ENCODE results near the gene MTHFD2L. TPM values are rescaled to one million over a fixed set of nuclear protein-coding genes. Genes with fewer than 3 reads are reported as not detected.
"Not testable (repeated sequence)": the region's sequence is repeated elsewhere in the genome, so short reads cannot be mapped to it uniquely, and the experiment has no call there.

Gene MTHFD2L
- total and polyA plus RNA-seq, 3 donors from 2014 or later: 14.8 to 44.1 (median 29.1) TPM

DNA sequence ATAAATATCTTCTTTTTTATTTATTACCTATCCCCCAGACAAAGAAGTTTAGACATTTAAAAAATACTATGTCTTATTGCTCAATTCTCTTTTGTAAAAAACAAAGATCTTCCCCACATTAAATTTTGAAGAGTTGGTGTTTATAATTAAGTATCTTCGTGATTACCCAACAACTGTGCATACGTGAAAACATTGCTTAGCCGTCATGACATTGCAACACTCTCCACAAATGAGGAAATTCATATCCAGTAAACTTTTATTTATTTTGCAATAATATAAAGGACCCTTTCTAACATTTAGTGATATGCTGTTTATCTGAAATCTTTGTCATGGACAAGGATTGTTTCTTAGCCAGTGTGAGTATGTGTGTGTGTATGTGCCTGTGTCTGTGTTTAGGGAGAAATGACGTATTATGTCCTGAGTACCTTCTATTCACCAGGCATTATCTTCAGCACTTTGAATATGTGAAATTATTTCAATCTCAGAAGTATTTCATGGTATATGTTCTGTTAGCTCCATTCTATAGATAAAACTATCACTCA lies 180.9 kb downstream of the MTHFD2L start:
- WGBS, 2 donors: 78 to 83% methylated on average over 4 of the region's 4 CpGs
- Histone ChIP-seq H3K4me1 (no peaks in the 10 kb centered on the region), H3K9me3 (no peaks in the 10 kb centered on the region), H3K36me3 (ENCODE audit: low read depth, missing control alignments) (no peaks in the 10 kb centered on the region), H3K27me3 (no peaks in the 10 kb centered on the region), H3K27ac (no peak overlapping the region), H3K4me3 (no peak overlapping the region)
- intact Hi-C loops (cut with DNase I; ENCODE audit: low total_unique reads): no loop called here
- TF ChIP-seq POLR2A (IDR thresholded peaks at IDR 0.05) (no peak), CTCF (IDR thresholded peaks at IDR 0.05) (no peak)
- DNase-seq: no peak

GRCh38 chr4:74339501-74339900 lies 181.6 kb downstream of the MTHFD2L start:
- DNase-seq: no peak
- Histone ChIP-seq H3K36me3 (ENCODE audit: low read depth, missing control alignments) (no peaks in the 10 kb centered on the region), H3K27me3 (no peaks in the 10 kb centered on the region), H3K4me3 (no peak overlapping the region), H3K4me1 (no peaks in the 10 kb centered on the region), H3K9me3 (no peaks in the 10 kb centered on the region), H3K27ac (no peak overlapping the region)
- intact Hi-C loops (cut with DNase I; ENCODE audit: low total_unique reads): no loop called here
- TF ChIP-seq POLR2A (IDR thresholded peaks at IDR 0.05) (no peak), CTCF (IDR thresholded peaks at IDR 0.05) (no peak)

DNA sequence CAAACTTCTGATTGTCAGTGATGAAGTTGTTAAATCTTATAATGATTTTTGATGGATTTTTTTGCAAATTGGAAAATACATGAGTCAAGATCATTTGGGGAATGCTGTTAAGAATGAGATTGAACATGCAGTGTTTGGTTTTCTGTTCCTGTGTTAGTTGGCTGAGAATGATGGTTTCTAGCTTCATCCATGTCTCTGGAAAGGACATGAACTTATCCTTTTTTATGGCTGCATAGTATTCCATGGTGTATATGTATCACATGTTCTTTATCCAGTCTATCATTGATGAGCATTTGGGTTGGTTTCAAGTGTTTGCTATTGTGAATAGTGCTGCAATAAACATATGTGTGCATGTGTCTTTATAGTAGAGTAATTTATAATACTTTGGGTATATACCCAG lies 182.5 kb downstream of the MTHFD2L start:
- H3K27ac ChIP-seq; H3K9me3 ChIP-seq; H3K4me1 ChIP-seq; H3K4me3 ChIP-seq; DNase-seq; H3K36me3 ChIP-seq (ENCODE audit: low read depth, missing control alignments); H3K27me3 ChIP-seq; intact Hi-C loops (cut with DNase I; ENCODE audit: low total_unique reads): not testable (repeated sequence)

- no peaks in the 10 kb centered on the region for H3K36me3 ChIP-seq (ENCODE audit: low read depth, missing control alignments)
- no peak for DNase-seq
- no peak for TF ChIP-seq POLR2A (IDR thresholded peaks at IDR 0.05)
- no peak for TF ChIP-seq CTCF (IDR thresholded peaks at IDR 0.05)
- 82 to 91% methylated on average over 1 of the region's 1 CpG for WGBS, 2 donors
- intact Hi-C loops (cut with DNase I; ENCODE audit: low total_unique reads): no loop called here
- H3K27me3 ChIP-seq: no peaks in the 10 kb centered on the region
- H3K4me3 ChIP-seq: no peak overlapping the region
- no peaks in the 10 kb centered on the region for H3K4me1 ChIP-seq
- H3K27ac ChIP-seq: no peak overlapping the region
- H3K9me3 ChIP-seq: no peaks in the 10 kb centered on the region
These were observed 186.1 kb downstream of the MTHFD2L start for GRCh38 chr4:74344031-74344430.

Other genes with a start within 250 kb of the MTHFD2L start
- gene PF4, start 176.1 kb upstream of the MTHFD2L start, total RNA-seq: not detected
- 0.66 TPM for gene PF4, start 176.1 kb upstream of the MTHFD2L start, polyA plus RNA-seq (ENCODE audit: insufficient read depth, low read depth, low replicate concordance)
- not detected for gene PPBP, start 169.9 kb upstream of the MTHFD2L start, total RNA-seq
- gene PPBP, start 169.9 kb upstream of the MTHFD2L start, polyA plus RNA-seq (ENCODE audit: insufficient read depth, low read depth, low replicate concordance): not detected
- under 1 TPM; 0.16 to 0.37 TPM for gene CXCL5, start 159.4 kb upstream of the MTHFD2L start, total RNA-seq
- gene CXCL5, start 159.4 kb upstream of the MTHFD2L start, polyA plus RNA-seq (ENCODE audit: insufficient read depth, low read depth, low replicate concordance): 0.55 TPM
- gene CXCL3, start 119.4 kb upstream of the MTHFD2L start, total RNA-seq: under 1 TPM in 1 of 2 donors, not detected in 1; 0.68 TPM
- 1.1 TPM for gene CXCL3, start 119.4 kb upstream of the MTHFD2L start, polyA plus RNA-seq (ENCODE audit: insufficient read depth, low read depth, low replicate concordance)
- 1 to 10 TPM; 2.6 to 4.7 TPM for gene CXCL2, start 58.9 kb upstream of the MTHFD2L start, total RNA-seq
- gene CXCL2, start 58.9 kb upstream of the MTHFD2L start, polyA plus RNA-seq (ENCODE audit: insufficient read depth, low read depth, low replicate concordance): 5.9 TPM
- gene EPGN, start 150.4 kb downstream of the MTHFD2L start, total RNA-seq: under 1 TPM in 1 of 2 donors, not detected in 1; 0.25 TPM
- gene EPGN, start 150.4 kb downstream of the MTHFD2L start, polyA plus RNA-seq (ENCODE audit: insufficient read depth, low read depth, low replicate concordance): 1.7 TPM
- under 1 TPM in 1 of 2 donors, not detected in 1; 0.37 TPM for gene EREG, start 207.0 kb downstream of the MTHFD2L start, total RNA-seq
- gene EREG, start 207.0 kb downstream of the MTHFD2L start, polyA plus RNA-seq (ENCODE audit: insufficient read depth, low read depth, low replicate concordance): not detected

Measured in testis (tissue), 3 donors.